Effector CD8-positive, alpha-beta T cell (primary cell): ENCODE data around the gene ATP5IF1.

Source experiments
- DNase-seq: peaks from one replicate; lab custom pipeline; 2025; lab: John Stamatoyannopoulos, UW

The ATP5IF1 gene

DNA sequence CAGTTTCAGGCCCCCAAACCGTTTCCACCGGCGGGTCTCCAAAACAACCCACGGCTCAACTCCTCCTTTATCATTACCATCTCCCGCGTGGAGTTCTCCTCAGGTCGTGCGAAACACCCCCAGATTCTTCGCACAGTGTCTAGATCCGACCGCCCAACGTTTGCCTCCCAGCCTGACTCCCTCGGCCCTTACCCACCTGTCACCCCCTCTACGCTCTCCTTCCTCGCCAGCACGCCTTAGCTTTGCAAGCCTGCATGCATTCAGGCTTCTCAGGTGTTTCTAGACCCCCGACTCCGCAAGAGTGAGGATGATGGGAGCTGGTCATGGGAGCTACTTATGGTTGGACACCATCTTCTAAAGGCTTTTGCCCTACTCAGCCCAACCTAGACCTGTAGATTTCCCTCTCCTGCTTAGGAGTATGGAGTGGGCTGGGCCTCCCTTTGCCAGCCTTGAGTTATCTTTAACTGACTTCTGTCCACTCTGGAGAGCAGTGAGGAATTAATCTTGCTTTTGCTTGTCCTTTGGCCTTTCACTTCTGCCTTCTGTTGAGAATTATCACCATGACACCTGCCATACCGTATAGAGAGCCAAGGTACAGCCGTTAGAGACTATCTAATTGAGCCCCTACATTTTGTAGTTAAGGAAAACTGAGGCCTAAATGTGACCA lies 865 bp downstream of the ATP5IF1 start:
- DNase-seq, result no peak

DNA sequence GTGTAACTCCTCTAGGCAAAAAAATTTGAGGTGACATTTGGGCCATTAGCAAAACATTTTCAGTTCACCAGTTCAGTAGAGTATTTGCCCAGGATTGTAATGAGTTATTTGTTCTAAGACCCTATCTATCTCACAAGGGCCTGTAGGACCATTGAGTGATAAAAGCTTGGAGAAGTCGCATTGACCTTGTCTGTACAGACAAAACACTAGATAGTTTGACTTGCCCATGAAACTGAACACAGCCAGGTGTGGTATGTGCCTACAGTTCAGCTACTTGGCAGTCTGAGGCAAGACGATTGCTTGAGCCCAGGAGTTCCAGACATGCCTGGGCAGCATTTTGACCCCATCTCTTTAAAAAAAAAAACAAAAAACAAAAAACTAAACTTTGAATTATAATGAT lies 3.1 kb downstream of the ATP5IF1 start:
- DNase-seq, result no peak

DNA sequence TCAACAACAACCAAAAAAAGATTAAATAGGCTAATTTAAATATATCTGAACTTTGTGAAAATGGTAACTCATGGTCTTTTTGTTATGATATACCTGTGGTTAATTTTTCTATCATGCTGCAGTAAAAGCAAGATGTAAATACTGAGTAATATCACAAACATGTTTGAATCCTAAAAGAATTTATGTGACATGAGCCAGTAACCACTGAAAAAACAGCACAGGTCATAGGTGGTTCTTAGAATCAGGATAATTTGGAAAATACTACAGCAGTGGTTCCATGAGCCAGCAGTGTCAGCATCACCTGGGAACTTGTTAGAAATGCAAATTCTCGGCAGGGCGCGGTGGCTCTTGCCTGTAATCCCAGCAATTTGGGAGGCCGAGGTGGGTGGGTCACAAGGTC lies 4.1 kb downstream of the ATP5IF1 start:
- DNase-seq, result no peak

DNA sequence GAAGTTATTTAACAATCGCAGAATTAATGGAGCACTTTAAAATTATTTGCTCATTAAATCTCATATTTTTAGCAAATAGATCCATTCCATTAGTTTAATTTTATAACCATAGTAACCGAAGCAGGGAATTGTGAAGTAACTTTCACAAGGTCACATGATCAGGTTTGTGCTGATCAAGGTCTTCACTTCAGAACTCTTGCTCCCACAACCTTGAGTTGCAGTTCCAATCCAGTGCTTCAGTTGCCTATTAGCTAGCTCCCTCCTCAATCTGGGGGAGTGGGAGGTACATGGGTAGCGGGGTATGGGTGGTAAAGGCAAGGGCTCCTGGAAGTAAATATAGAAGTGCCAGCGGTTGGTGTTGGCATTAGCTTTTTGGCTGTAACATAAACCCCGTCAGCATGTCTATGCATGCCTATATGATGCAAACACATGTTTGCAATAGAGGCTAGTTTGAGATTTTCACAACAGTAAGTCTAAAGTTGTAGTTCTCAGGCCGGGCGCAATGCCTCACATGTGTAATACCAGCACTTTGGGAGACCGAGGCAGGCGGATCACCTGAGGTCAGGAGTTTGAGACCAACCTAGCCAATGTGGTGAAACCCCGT lies 5.8 kb downstream of the ATP5IF1 start:
- DNase-seq, result no peak

DNA sequence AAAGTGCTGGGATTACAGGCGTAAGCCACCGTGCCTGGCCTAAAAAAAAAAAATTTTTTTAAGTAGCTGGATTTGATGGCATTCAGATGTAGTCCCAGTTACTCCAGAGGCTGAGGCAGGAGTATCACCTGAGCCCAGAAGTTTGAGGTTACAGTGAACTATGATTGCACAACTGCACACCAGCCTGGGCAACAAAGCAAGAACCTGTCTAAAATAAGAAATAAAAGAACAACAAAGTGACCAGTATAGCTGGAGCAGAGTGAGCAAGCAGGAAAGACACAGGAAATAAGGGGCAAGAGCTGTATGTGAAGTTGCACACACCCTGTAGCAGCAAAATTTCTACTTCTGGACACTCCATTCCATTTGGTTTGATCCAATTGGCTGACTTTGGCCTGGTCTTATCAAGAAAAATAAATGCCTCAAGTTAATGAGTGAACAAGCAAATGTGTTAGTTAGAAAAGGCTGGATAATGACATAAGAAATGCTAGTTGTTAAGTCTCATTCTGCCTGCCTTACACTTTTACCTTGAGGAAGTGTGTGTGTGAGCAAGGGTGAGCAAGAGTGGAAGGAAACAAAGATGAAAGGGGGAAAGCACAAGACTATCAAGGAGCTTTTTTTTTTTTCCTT lies 7.9 kb downstream of the ATP5IF1 start:
- DNase-seq, result no peak

DNA sequence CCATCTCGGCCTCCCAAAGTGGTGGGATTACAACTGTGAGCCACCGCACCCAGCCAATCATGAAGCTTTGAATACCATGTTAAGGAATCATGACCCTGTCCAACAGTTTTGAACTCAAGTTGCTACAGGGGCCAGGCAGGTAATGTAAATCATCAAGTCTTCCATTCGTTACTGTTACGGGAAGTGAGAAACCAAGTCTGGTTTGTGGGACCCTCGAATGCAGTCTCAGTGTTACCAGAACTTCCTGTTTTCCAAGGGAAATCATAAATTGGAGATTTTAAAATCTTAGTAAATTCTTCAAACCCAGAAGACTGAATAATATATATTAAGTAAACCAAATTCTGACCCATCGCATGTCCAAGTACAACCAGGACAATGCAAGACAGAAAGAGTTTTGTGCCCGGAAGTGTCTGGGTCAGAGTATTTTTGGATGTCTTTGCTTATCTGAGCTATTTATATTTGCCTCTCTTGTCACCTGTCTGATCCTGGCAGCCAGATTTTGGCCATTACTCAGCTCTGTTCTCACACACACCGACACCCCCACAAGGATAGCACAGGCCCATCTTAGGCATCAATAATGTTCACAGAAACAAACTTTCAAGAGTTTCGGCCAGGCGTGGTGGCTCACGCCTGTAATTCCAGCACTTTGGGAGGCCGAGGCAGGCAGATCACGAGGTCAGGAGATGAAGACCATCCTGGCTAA lies 8.8 kb downstream of the ATP5IF1 start:
- no peak for DNase-seq

DNA sequence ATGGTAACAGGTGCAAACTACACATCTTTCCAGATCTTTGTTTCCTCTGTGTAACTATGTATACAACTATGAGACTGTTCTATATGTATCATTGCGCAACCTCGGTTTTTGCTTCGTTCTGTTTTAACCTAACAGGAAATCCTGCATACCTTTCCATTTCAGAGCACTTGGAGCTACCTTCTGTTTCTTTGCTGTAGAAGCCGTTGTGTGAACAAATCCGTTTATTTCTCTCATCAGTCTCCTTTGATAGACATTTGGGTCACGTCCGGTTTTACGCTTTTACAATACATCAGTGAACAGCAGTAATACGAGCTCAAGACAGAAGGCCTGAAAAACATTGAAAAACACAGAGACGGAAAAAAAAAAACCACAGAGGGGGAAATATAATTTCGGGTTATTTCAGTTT lies 10.5 kb downstream of the ATP5IF1 start:
- DNase-seq, result no peak

DNA sequence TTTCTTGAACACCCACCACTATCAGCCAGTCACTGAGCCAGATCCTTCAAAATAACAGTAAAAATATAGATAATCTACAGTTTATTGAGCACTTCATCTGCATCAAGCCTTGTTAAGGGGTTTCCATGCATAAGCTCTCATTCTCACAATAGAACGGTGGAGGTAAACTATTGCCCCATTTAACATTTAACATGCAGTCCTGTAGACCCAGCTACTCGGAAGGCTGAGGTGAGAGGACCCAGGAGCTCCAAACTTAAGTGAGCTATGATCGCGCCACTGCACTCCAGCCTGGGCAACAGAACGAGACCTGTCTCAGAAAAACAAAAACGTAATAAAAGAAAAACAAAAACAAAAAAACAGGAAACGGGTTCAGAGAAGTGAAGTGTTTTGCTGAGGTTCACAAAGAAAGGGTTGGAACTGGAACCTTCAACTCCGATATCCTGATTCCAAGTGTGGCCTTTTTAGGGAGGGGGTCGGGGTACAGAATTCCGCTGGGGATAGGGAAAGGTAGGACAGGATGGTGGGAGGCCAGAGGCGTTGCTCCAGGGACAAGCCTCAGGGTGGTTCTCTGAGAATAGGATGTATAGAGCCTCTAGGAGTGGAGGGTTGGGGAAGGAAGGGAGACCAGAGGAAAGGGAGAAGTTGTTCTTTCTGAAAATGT lies 11.8 kb downstream of the ATP5IF1 start:
- no peak for DNase-seq

DNA sequence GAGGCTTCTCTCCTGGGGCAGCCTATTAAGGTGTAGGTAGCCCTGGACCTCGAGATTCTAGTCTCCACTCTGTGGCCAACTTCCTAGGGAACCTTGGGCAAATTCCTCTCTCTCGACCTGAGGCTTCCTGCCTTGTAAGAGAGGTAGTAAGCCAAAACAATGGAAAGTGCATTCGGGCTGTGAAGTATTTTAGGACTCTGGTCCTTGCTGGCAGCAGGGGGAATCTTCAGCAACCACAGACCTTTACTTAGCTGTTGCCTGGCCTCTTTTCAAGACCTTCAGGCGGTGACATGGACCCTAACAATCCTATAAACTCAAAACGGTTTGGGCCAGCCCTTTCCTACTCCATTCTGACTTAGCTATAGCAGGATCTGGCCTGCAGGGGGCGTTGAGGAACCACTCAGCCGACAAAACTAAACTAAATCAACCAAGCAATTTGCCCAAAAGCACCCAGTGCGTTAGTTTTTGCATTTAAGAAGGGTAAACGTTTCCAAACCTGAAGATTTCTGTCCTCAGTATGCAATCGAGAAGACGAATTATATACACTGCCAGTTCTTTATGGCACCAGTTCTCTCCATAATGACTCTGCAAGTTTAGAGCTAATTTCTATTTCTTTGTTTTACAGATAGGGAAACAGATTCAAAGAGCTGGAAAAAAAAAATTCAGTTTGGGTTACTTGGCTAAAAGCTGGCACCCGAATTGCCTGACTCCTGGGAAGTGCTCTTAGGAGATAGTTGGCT lies 12.5 kb downstream of the ATP5IF1 start:
- peak; percentile 67 for DNase-seq

DNA sequence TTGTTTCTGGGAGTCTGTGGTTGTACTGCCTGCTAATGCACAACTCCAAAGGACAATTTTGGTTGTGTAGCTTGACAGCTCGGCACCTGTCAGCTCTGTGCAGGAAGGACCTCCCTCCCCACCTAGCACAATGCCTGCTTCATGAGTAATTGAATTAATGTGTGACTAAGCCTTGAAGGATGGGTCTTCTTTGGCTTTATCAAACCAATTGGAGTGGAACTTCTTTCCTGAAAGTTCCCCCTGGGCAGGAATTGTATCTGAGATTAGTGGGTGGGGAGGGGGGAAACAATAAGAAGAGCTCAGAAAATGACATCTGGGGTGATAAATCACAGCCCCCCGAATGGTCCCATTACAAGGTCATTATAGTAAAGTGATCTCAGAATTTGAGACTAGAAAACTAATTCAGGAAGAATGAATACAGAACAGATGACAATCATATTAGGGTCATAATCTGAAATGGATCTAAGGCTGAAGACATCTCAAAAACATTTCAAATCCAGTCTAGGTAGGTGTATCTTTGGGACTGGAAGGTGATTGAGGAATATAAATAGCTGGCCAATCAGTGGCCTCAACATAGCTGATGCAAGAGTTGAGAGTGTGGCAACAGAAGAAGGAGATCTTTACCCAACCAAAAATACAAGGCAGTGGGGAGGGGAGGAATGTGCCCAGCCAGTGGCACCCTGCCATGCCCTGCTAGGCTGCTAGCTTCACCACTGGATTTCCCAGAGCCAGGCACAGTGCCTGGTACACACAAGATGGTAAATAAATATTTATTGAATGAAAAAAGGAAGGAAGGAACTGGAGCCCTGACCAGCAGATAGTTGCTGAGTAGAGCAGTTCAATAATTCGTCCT lies 13.3 kb downstream of the ATP5IF1 start:
- DNase-seq, result no peak

DNA sequence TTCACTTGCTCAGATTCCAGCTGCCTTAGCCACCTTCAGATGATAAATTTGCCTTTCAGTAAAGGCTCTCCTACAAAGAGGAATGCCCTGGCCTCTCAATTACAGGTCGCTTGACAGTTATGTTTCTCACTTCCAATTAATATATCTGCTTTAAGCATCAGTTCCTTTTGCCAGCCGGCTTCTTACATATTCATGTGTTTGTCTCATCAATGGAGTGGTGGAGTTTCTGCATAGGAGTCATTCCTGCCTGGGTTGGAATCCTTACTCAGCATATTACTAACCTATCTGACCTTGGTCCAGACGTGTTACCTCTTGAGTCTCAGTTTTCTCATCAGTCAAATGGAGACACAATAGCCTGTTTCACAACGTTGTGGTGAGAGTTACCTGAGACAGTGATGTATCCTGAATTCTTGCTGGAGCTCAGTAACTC lies 14.0 kb downstream of the ATP5IF1 start:
- no peak for DNase-seq

DNA sequence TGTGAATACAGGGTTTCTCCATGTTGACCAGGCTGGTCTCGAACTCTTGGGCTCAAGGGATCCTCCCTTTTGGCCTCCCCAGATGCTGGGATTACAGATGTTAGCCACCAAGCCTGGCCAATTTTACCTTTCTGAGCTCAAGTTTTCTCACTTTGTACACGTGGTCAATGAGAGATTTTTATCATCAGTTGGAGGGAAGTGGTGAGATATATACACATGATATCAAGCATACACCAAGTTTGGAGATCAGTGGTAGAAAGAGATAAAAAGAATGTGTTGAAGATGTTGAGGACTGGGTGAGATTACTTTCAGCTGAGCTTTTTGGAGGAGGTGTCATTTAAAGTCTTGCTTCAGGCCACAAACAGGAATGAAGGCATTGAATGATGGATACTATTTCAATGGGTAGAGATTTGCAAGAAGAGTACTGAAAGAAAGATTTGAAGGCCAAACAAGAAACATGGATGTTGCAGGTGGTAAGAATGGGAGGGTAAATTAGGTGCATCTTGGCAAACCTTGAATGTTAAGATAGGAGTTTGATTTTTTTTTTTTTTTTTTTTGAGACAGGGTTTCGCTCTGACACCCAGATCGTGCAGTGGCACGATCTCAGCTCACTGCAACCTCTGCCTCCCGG lies 20.4 kb downstream of the ATP5IF1 start:
- DNase-seq, result no peak

DNA sequence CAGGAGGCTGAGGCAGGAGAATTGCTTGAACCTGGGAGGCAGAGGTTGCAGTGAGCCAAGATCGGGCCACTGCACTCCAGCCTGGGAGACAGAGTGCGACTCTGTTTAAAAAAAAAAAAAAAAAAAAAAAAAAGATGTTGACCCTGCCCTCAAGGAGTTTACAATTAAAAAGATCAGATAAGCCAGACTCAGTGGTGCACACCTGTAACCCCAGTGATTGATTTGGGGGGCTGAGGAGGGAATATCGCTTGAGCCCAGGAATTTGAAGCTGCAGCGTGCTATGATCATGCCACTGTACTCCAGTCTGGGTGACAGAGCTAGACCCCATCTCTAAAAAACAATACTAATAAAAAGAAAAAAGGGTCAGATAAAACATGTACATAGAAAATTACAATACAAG lies 21.8 kb downstream of the ATP5IF1 start:
- no peak for DNase-seq

DNA sequence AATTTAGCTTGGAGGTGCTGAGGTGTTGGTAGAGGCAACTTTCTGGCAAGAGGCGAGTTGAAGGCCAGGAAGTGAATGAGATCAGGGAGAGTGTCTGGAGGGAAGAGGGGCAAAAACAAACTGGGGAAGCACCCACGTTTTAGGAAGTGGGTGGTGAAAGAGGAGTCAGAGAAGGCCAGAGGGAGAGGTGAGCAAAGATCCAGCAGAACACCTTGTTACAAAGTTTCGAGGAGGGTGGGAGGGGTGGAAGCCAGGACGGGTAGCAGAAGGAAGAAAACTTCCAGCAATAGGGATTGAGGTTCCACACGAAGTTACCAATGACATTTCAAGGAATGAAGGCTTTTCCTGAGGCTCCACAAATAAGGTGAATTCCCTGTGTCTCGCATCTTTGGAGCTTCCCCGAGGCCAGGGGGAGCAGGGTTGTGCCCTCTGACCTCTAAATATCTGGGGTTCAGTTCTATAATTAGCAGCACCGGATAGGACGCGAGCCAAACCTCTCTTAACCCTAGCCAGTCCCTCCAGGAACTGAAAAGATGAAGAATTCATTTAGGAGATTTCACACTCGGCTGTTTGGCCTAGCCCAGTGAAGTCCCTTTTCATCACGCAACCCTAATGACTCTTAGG lies 22.8 kb downstream of the ATP5IF1 start:
- DNase-seq, result no peak

DNA sequence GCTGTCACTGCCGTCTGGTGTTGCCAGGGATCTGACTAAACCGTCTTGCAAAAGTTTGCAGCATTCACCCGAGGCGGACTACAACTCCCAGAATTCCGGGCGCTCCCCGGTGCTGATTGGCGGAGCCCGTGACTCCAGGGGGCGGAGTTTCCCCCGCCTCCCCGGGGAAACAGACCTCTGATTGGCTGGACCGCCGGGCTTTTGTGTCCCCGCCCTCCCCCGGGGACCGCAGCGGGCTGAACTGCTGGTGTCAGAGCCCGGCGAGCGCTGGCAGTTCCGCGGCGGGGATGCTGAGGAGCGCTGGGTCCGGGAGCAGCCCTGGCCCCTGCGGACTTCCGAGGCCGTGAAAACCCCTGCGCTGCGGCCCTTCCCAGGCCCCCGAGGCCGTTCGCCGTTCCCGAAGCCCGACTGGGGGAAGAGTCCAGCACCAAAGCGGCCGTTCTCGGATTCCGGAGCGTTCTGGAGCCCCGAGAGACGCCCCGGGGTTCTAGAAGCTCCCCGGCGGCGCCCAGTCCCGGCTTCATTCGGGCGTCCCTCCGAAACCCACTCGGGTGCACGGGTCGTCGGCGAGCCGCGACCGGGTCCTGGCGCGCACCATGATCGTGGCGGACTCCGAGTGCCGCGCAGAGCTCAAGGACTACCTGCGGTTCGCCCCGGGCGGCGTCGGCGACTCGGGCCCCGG lies 23.5 kb downstream of the ATP5IF1 start, which contains the start of gene SESN2:
TSS of gene SESN2 (plus strand) at position 267 of the 682 bp plus-strand sequence. CDS start at position 597, 330 bp downstream.
- peak; percentile 98 for DNase-seq

DNA sequence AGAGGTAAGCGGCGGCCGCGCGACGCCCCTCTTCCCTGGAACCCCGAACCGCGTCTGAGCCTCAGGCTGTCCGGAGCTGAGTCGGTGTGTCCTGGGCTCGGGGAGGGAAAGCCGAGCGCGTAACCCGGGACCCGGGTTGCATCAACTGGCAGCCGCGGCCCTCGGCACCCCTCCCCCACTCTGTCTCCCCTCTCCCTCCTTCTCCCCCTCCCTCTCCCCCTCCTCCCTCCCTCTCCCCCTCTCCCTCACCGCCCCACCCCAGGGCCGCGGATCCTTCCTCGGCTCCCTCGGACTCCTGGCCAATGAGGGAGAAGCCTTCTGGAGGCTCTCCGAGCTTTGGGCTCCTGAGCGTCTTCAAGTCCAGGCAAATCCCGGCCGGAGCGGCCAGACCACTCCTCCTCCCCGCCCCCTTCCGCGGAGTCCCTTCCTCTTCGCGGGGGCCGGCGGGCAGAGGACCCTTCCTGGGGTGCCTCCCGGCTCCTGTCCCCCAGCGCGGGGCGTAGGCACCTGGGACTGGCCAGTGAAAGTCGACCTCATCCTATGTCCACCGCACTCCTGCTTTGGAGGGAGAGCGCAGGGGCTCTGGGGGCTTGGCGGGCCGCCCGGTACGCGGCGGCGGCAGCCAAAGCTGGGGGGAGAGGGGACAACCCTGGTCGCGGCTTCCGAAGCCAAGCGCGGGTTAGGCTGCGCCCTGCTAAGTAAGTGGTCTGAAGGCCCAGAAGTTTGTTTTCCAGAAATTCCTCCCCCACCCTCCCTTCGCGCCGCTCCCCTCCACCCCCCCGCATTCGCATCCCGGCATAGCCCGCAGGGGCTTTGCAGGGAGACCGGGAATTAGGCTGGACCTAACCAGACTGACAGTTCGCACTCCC lies 24.2 kb downstream of the ATP5IF1 start:
- DNase-seq, result no peak

DNA sequence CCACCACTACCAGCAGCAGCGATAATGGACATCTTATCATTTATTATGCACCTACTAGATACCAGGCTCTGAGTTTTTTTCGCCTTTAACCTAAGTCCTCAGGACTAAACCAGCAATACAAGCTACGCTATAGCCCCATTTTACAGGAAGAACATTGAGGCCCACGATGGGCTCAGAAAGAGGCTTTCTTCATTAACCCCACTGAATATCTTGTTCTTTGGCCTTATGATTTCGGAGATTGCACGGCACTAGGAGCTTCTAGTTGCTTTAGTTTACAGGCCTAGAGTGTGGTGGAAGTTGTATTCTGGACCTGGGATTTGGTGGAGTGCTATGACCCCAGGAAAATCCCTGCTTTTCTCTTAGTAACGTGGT lies 24.9 kb downstream of the ATP5IF1 start:
- no peak for DNase-seq

DNA sequence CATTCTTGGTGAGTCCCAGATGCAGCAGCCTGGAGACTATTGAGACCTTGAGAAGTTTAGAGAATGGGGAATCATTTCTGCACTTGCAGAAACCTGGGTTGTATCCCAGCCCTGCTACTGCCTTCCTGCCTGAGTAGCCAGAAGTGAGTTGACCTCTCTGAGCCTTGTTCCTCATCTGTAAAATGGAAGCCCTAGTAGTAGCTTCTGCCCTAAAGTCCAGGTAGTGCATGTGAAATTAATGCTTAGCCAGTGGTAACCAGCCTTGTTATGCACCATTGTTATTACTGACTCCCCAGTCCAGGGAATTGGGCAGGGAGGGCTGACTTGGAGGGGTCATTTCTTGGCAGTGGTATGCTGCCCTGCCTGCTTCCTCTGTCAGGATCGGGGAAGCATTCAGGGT lies 29.0 kb downstream of the ATP5IF1 start:
- no peak for DNase-seq
